ENCODE measurements around the gene TBC1D32. TPM values are rescaled to one million over a fixed set of nuclear protein-coding genes. Genes with fewer than 3 reads are reported as not detected.
"Not testable (repeated sequence)": the region's sequence is repeated elsewhere in the genome, so short reads cannot be mapped to it uniquely, and the experiment has no call there.

The TBC1D32 gene
- total RNA-seq, 1 experiment from 2014 or later, result 10.2 TPM

GRCh38 chr6:121183742-121184141, 150.5 kb downstream of the TBC1D32 start:
- TF ChIP-seq CTCF (IDR thresholded peaks at IDR 0.05; ENCODE audit: unreplicated experiment), result no peak
- no TSS peak for BruUV-seq (replicated peaks)
- CTCF ChIA-PET, result no interaction called here
- intact Hi-C loops (cut with micrococcal nuclease), result no loop called here
- Mint-ChIP-seq H3K27ac (ENCODE audit: low read depth, unreplicated experiment) (no peak overlapping the region), H3K4me1 (ENCODE audit: insufficient read depth, unreplicated experiment) (no peaks in the 10 kb centered on the region), H3K36me3 (ENCODE audit: insufficient read depth, unreplicated experiment) (no peaks in the 10 kb centered on the region), H3K4me3 (ENCODE audit: unreplicated experiment) (no peak overlapping the region), H3K9me3 (ENCODE audit: unreplicated experiment) (peaks cover 7% of the 10 kb centered on the region), H3K27me3 (ENCODE audit: insufficient read depth, unreplicated experiment) (no peaks in the 10 kb centered on the region)
- POLR2A ChIA-PET, result no interaction called here
- no peak for DNase-seq (ENCODE audit: unreplicated experiment)

GRCh38 chr6:121175827-121176226, 158.5 kb downstream of the TBC1D32 start:
- intact Hi-C loops (cut with micrococcal nuclease), result no loop called here
- no peaks in the 10 kb centered on the region for H3K9me3 Mint-ChIP-seq (ENCODE audit: unreplicated experiment)
- no peaks in the 10 kb centered on the region for H3K27me3 Mint-ChIP-seq (ENCODE audit: insufficient read depth, unreplicated experiment)
- ChIA-PET POLR2A (no interaction called here), CTCF (interaction anchor here (0.7 to 1.0 kb wide), 2 partner anchors 31 to 1189 kb away, joined by 3 read pairs; no protein-coding TSS in a partner anchor)
- no peaks in the 10 kb centered on the region for H3K36me3 Mint-ChIP-seq (ENCODE audit: insufficient read depth, unreplicated experiment)
- no peak overlapping the region for H3K27ac Mint-ChIP-seq (ENCODE audit: low read depth, unreplicated experiment)
- H3K4me3 Mint-ChIP-seq (ENCODE audit: unreplicated experiment), result no peak overlapping the region
- no peak for TF ChIP-seq CTCF (IDR thresholded peaks at IDR 0.05; ENCODE audit: unreplicated experiment)
- DNase-seq (ENCODE audit: unreplicated experiment), result no peak
- no peaks in the 10 kb centered on the region for H3K4me1 Mint-ChIP-seq (ENCODE audit: insufficient read depth, unreplicated experiment)
- BruUV-seq (replicated peaks), result no TSS peak

GRCh38 chr6:121172451-121172850, 161.8 kb downstream of the TBC1D32 start:
- BruUV-seq (replicated peaks); intact Hi-C loops (cut with micrococcal nuclease); POLR2A ChIA-PET; H3K4me1 Mint-ChIP-seq (ENCODE audit: insufficient read depth, unreplicated experiment); H3K27ac Mint-ChIP-seq (ENCODE audit: low read depth, unreplicated experiment); DNase-seq (ENCODE audit: unreplicated experiment); H3K27me3 Mint-ChIP-seq (ENCODE audit: insufficient read depth, unreplicated experiment); H3K36me3 Mint-ChIP-seq (ENCODE audit: insufficient read depth, unreplicated experiment); H3K4me3 Mint-ChIP-seq (ENCODE audit: unreplicated experiment); H3K9me3 Mint-ChIP-seq (ENCODE audit: unreplicated experiment): not testable (repeated sequence)
- CTCF ChIA-PET, result interaction anchor here (0.6 kb wide), 1 partner anchor 104 kb away, joined by 3 read pairs; no protein-coding TSS in a partner anchor

GRCh38 chr6:121171879-121172278, 162.4 kb downstream of the TBC1D32 start:
- POLR2A ChIA-PET, result no interaction called here
- DNase-seq (ENCODE audit: unreplicated experiment), result no peak
- CTCF ChIA-PET, result no interaction called here
- H3K4me3 Mint-ChIP-seq (ENCODE audit: unreplicated experiment), result no peak overlapping the region
- H3K4me1 Mint-ChIP-seq (ENCODE audit: insufficient read depth, unreplicated experiment), result no peaks in the 10 kb centered on the region
- no TSS peak for BruUV-seq (replicated peaks)
- no peaks in the 10 kb centered on the region for H3K27me3 Mint-ChIP-seq (ENCODE audit: insufficient read depth, unreplicated experiment)
- no peak for TF ChIP-seq CTCF (IDR thresholded peaks at IDR 0.05; ENCODE audit: unreplicated experiment)
- intact Hi-C loops (cut with micrococcal nuclease), result no loop called here
- H3K27ac Mint-ChIP-seq (ENCODE audit: low read depth, unreplicated experiment), result no peak overlapping the region
- H3K9me3 Mint-ChIP-seq (ENCODE audit: unreplicated experiment), result no peaks in the 10 kb centered on the region
- H3K36me3 Mint-ChIP-seq (ENCODE audit: insufficient read depth, unreplicated experiment), result no peaks in the 10 kb centered on the region

- no peak overlapping the region for H3K4me3 Mint-ChIP-seq (ENCODE audit: unreplicated experiment)
- H3K4me1 Mint-ChIP-seq (ENCODE audit: insufficient read depth, unreplicated experiment), result no peaks in the 10 kb centered on the region
- BruUV-seq (replicated peaks), result no TSS peak
- no peak for TF ChIP-seq CTCF (IDR thresholded peaks at IDR 0.05; ENCODE audit: unreplicated experiment)
- ChIA-PET POLR2A (no interaction called here), CTCF (no interaction called here)
- intact Hi-C loops (cut with micrococcal nuclease), result no loop called here
- no peaks in the 10 kb centered on the region for H3K27me3 Mint-ChIP-seq (ENCODE audit: insufficient read depth, unreplicated experiment)
- DNase-seq (ENCODE audit: unreplicated experiment), result no peak
- H3K36me3 Mint-ChIP-seq (ENCODE audit: insufficient read depth, unreplicated experiment), result peaks cover 7% of the 10 kb centered on the region
- peaks cover 7% of the 10 kb centered on the region for H3K9me3 Mint-ChIP-seq (ENCODE audit: unreplicated experiment)
- H3K27ac Mint-ChIP-seq (ENCODE audit: low read depth, unreplicated experiment), result no peak overlapping the region
Measured at GRCh38 chr6:121161886-121162285, 172.4 kb downstream of the TBC1D32 start.

Measured in MCF 10A (cell line).